ENCODE results near the gene ZMYND15.
A peak's percentile ranks its signal among the peaks of the same experiment; 100 is the strongest.

ZMYND15 gene

DNA sequence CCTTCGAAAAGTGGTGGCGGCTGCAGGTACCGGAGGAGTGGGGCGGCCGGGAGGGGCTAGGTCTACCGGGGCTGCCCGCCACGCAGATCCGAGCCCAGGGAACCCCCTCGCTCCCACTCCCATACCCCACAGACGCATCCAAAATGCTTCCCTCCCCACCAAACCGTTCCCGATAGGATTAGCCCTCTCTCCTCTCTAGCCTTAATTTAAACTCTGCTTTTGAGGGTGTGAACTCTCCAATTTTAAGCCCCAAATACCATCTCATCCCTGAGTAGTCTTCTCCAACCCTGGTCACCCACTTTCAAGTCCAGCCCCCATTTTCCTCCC lies 355 bp downstream of the ZMYND15 start:
- no peak overlapping the region for H2AK5ac ChIP-seq (ENCODE audit: low read length, severe bottlenecking)
- no peaks in the 10 kb centered on the region for H3K79me1 ChIP-seq (replicated peaks; ENCODE audit: low read length, poor library complexity, severe bottlenecking)
- H2BK120ac ChIP-seq (ENCODE audit: low read depth, low read length), result no peak overlapping the region
- peak overlapping the region; percentile 20 for H2AFZ ChIP-seq (ENCODE audit: low read depth, low read length)
- H4K8ac ChIP-seq (ENCODE audit: low read length), result no peak overlapping the region
- no peak overlapping the region for H2BK15ac ChIP-seq (ENCODE audit: low read depth, poor library complexity, severe bottlenecking)
- WGBS, result 14% methylated on average over 13 of the region's 13 CpGs
- H3K14ac ChIP-seq (ENCODE audit: low read length in 2 of 2), result no peak overlapping the region
- H3K18ac ChIP-seq (ENCODE audit: low read depth in 1 of 2, low read length in 2 of 2), result peak overlapping the region in 1 of 2 experiments; percentile 30
- H3K36me3 ChIP-seq (ENCODE audit: control insufficient read depth in 1 of 2, insufficient read depth in 2 of 2, low read depth in 1 of 2, low read length in 2 of 2), result no peaks in the 10 kb centered on the region
- no peak overlapping the region for H2BK5ac ChIP-seq (ENCODE audit: low read depth, low read length, poor library complexity, severe bottlenecking)
- H3K4ac ChIP-seq (ENCODE audit: low read depth in 1 of 2, low read length in 2 of 2), result no peak overlapping the region
- peak overlapping the region; percentile 91 for H3K4me2 ChIP-seq (ENCODE audit: low read length, poor library complexity, severe bottlenecking)
- peak overlapping the region in 1 of 2 experiments; percentile 63 for H3K23ac ChIP-seq (ENCODE audit: low read length in 2 of 2)
- H3K27ac ChIP-seq (ENCODE audit: low read length, poor library complexity, severe bottlenecking), result no peak overlapping the region
- no peak for DNase-seq
- H3K9me3 ChIP-seq (ENCODE audit: control insufficient read depth, low read length), result no peaks in the 10 kb centered on the region
- peaks cover 17% of the 10 kb centered on the region for H3K4me1 ChIP-seq (ENCODE audit: control insufficient read depth, insufficient read depth, low read depth, low read length)
- peaks cover 58 to 59% of the 10 kb centered on the region in 2 experiments for H3K27me3 ChIP-seq (ENCODE audit: control insufficient read depth in 1 of 2, insufficient read depth in 1 of 2, low read length in 2 of 2)
- H4K91ac ChIP-seq (ENCODE audit: low read length), result no peak overlapping the region
- H3K4me3 ChIP-seq (ENCODE audit: insufficient read depth in 1 of 2, low read depth in 1 of 2, low read length in 2 of 2), result peak overlapping the region; percentile 64 to 82
- H2BK12ac ChIP-seq (ENCODE audit: low read length in 2 of 2), result peak overlapping the region in 1 of 2 experiments; percentile 47
- peak overlapping the region; percentile 75 for H3K9ac ChIP-seq (ENCODE audit: low read length)

GRCh38 chr17:4740584-4740983 lies 951 bp downstream of the ZMYND15 start:
- H3K23ac ChIP-seq (ENCODE audit: low read length in 2 of 2), result no peak overlapping the region
- H4K91ac ChIP-seq (ENCODE audit: low read length), result no peak overlapping the region
- H2BK120ac ChIP-seq (ENCODE audit: low read depth, low read length), result no peak overlapping the region
- H3K4me3 ChIP-seq (ENCODE audit: insufficient read depth in 1 of 2, low read depth in 1 of 2, low read length in 2 of 2), result no peak overlapping the region
- no peak overlapping the region for H2BK12ac ChIP-seq (ENCODE audit: low read length in 2 of 2)
- H3K79me1 ChIP-seq (replicated peaks; ENCODE audit: low read length, poor library complexity, severe bottlenecking), result no peaks in the 10 kb centered on the region
- H3K9ac ChIP-seq (ENCODE audit: low read length), result no peak overlapping the region
- H3K4ac ChIP-seq (ENCODE audit: low read depth in 1 of 2, low read length in 2 of 2), result no peak overlapping the region
- no peak overlapping the region for H3K27ac ChIP-seq (ENCODE audit: low read length, poor library complexity, severe bottlenecking)
- no peak overlapping the region for H3K18ac ChIP-seq (ENCODE audit: low read depth in 1 of 2, low read length in 2 of 2)
- H3K9me3 ChIP-seq (ENCODE audit: control insufficient read depth, low read length), result no peaks in the 10 kb centered on the region
- H2AK5ac ChIP-seq (ENCODE audit: low read length, severe bottlenecking), result no peak overlapping the region
- no peak overlapping the region for H2BK5ac ChIP-seq (ENCODE audit: low read depth, low read length, poor library complexity, severe bottlenecking)
- no peak overlapping the region for H4K8ac ChIP-seq (ENCODE audit: low read length)
- H3K4me1 ChIP-seq (ENCODE audit: control insufficient read depth, insufficient read depth, low read depth, low read length), result peaks cover 22% of the 10 kb centered on the region
- H2BK15ac ChIP-seq (ENCODE audit: low read depth, poor library complexity, severe bottlenecking), result no peak overlapping the region
- H3K36me3 ChIP-seq (ENCODE audit: control insufficient read depth in 1 of 2, insufficient read depth in 2 of 2, low read depth in 1 of 2, low read length in 2 of 2), result no peaks in the 10 kb centered on the region
- peaks cover 61 to 63% of the 10 kb centered on the region in 2 experiments for H3K27me3 ChIP-seq (ENCODE audit: control insufficient read depth in 1 of 2, insufficient read depth in 1 of 2, low read length in 2 of 2)
- H3K14ac ChIP-seq (ENCODE audit: low read length in 2 of 2), result no peak overlapping the region
- no peak overlapping the region for H2AFZ ChIP-seq (ENCODE audit: low read depth, low read length)
- DNase-seq, result no peak
- WGBS, result 87% methylated on average over 7 of the region's 8 CpGs
- no peak overlapping the region for H3K4me2 ChIP-seq (ENCODE audit: low read length, poor library complexity, severe bottlenecking)

DNA sequence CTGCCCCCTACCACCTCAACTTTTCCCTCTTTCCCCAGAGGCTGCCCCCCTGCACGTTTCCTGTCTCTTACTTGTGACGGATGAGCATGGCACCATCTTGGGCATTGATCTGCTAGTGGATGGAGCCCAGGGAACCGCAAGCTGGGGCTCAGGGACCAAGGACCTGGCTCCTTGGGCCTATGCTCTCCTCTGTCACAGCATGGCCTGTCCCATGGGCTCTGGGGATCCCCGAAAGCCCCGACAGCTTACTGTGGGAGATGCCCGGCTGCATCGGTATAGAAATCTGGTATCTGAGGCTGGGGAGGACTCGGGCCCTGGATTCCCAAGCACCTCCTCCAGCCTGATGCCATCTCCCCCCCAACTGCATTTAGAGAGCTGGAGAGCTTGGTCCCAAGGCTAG lies 1.9 kb downstream of the ZMYND15 start:
- H3K4me2 ChIP-seq (ENCODE audit: low read length, poor library complexity, severe bottlenecking), result no peak overlapping the region
- no peak overlapping the region for H3K27ac ChIP-seq (ENCODE audit: low read length, poor library complexity, severe bottlenecking)
- no peak overlapping the region for H2AK5ac ChIP-seq (ENCODE audit: low read length, severe bottlenecking)
- WGBS, result 83% methylated on average over 6 of the region's 8 CpGs
- no peak overlapping the region for H2BK15ac ChIP-seq (ENCODE audit: low read depth, poor library complexity, severe bottlenecking)
- H3K4me1 ChIP-seq (ENCODE audit: control insufficient read depth, insufficient read depth, low read depth, low read length), result peaks cover 23% of the 10 kb centered on the region
- H3K4me3 ChIP-seq (ENCODE audit: insufficient read depth in 1 of 2, low read depth in 1 of 2, low read length in 2 of 2), result no peak overlapping the region
- H3K27me3 ChIP-seq (ENCODE audit: control insufficient read depth in 1 of 2, insufficient read depth in 1 of 2, low read length in 2 of 2), result peaks cover 70 to 71% of the 10 kb centered on the region in 2 experiments
- no peak overlapping the region for H2BK5ac ChIP-seq (ENCODE audit: low read depth, low read length, poor library complexity, severe bottlenecking)
- H2BK12ac ChIP-seq (ENCODE audit: low read length in 2 of 2), result no peak overlapping the region
- no peak overlapping the region for H4K91ac ChIP-seq (ENCODE audit: low read length)
- no peaks in the 10 kb centered on the region for H3K79me1 ChIP-seq (replicated peaks; ENCODE audit: low read length, poor library complexity, severe bottlenecking)
- H2BK120ac ChIP-seq (ENCODE audit: low read depth, low read length), result no peak overlapping the region
- no peak for DNase-seq
- H4K8ac ChIP-seq (ENCODE audit: low read length), result no peak overlapping the region
- no peak overlapping the region for H3K18ac ChIP-seq (ENCODE audit: low read depth in 1 of 2, low read length in 2 of 2)
- H3K23ac ChIP-seq (ENCODE audit: low read length in 2 of 2), result no peak overlapping the region
- no peak overlapping the region for H3K4ac ChIP-seq (ENCODE audit: low read depth in 1 of 2, low read length in 2 of 2)
- no peaks in the 10 kb centered on the region for H3K36me3 ChIP-seq (ENCODE audit: control insufficient read depth in 1 of 2, insufficient read depth in 2 of 2, low read depth in 1 of 2, low read length in 2 of 2)
- H3K9ac ChIP-seq (ENCODE audit: low read length), result no peak overlapping the region
- no peaks in the 10 kb centered on the region for H3K9me3 ChIP-seq (ENCODE audit: control insufficient read depth, low read length)
- no peak overlapping the region for H2AFZ ChIP-seq (ENCODE audit: low read depth, low read length)
- H3K14ac ChIP-seq (ENCODE audit: low read length in 2 of 2), result no peak overlapping the region

DNA sequence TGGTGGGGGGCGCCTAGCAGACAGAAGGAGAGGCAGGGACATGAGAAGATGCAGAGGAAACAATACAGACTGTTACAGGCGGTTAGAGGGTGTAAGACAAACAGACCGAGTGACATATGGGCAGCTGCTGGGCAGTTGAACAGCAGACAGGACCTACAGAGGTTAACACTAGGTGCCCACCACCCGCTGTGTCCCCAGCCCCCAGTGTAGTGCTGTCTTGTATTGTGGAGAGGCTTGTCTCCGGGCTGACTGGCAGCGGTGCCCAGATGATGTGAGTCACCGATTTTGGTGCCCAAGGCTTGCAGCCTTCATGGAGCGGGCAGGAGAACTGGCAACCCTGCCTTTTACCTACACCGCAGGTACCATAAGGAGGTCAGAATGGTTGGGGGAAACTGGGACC lies 2.5 kb downstream of the ZMYND15 start:
- Histone ChIP-seq H3K4ac (ENCODE audit: low read depth in 1 of 2, low read length in 2 of 2) (no peak overlapping the region), H2BK15ac (ENCODE audit: low read depth, poor library complexity, severe bottlenecking) (no peak overlapping the region), H3K18ac (ENCODE audit: low read depth in 1 of 2, low read length in 2 of 2) (no peak overlapping the region), H3K4me3 (ENCODE audit: insufficient read depth in 1 of 2, low read depth in 1 of 2, low read length in 2 of 2) (no peak overlapping the region), H4K91ac (ENCODE audit: low read length) (no peak overlapping the region), H2BK12ac (ENCODE audit: low read length in 2 of 2) (no peak overlapping the region), H3K4me1 (ENCODE audit: control insufficient read depth, insufficient read depth, low read depth, low read length) (peaks cover 23% of the 10 kb centered on the region), H3K79me1 (replicated peaks; ENCODE audit: low read length, poor library complexity, severe bottlenecking) (no peaks in the 10 kb centered on the region), H2BK5ac (ENCODE audit: low read depth, low read length, poor library complexity, severe bottlenecking) (no peak overlapping the region), H2BK120ac (ENCODE audit: low read depth, low read length) (no peak overlapping the region), H3K4me2 (ENCODE audit: low read length, poor library complexity, severe bottlenecking) (no peak overlapping the region), H3K27me3 (ENCODE audit: control insufficient read depth in 1 of 2, insufficient read depth in 1 of 2, low read length in 2 of 2) (peaks cover 73% of the 10 kb centered on the region in 2 experiments), H3K14ac (ENCODE audit: low read length in 2 of 2) (no peak overlapping the region), H2AK5ac (ENCODE audit: low read length, severe bottlenecking) (no peak overlapping the region), H3K23ac (ENCODE audit: low read length in 2 of 2) (no peak overlapping the region), H3K27ac (ENCODE audit: low read length, poor library complexity, severe bottlenecking) (no peak overlapping the region), H2AFZ (ENCODE audit: low read depth, low read length) (no peak overlapping the region), H3K9me3 (ENCODE audit: control insufficient read depth, low read length) (no peaks in the 10 kb centered on the region), H4K8ac (ENCODE audit: low read length) (no peak overlapping the region), H3K36me3 (ENCODE audit: control insufficient read depth in 1 of 2, insufficient read depth in 2 of 2, low read depth in 1 of 2, low read length in 2 of 2) (no peaks in the 10 kb centered on the region), H3K9ac (ENCODE audit: low read length) (no peak overlapping the region)
- no peak for DNase-seq
- WGBS, result 85% methylated on average over 9 of the region's 9 CpGs
